MCF 10A (cell line): ENCODE data around the gene AMIGO2. TPM values are rescaled to one million over a fixed set of nuclear protein-coding genes. Genes with fewer than 3 reads are reported as not detected.

Source experiments
- BruUV-seq: library from RNA; stranded (reverse); fragments of 400-500 nt; replicated peaks from 2 replicates; lab custom pipeline; 2021; lab: Mats Ljungman, UMichigan
- CTCF ChIA-PET: fragments of 300-600 bp; sonication (Branson Sonifier 250); formaldehyde crosslinking; extraction: SDS; loops from one replicate; lab custom pipeline; 2021; ENCODE audit warnings: antibody characterized with exemption, inconsistent platforms; lab: Yijun Ruan, JAX
- POLR2A ChIA-PET: fragments of 300-600, 350-650 bp; sonication (Branson Sonifier 250); formaldehyde crosslinking; extraction: SDS; loops from one replicate; lab custom pipeline; 2020; ENCODE audit warnings: antibody characterized with exemption, inconsistent platforms; lab: Yijun Ruan, JAX
- DNase-seq: peaks from one replicate; pipeline ENCODE4 v3.0.0-alpha.2; 2018; ENCODE audit not compliant: unreplicated experiment
- H3K27ac Mint-ChIP-seq: one replicate; pipeline ENCODE4 v1.8.0; 2022; ENCODE audit warnings: mild to moderate bottlenecking, low read depth, mixed read lengths; ENCODE audit not compliant: unreplicated experiment
- H3K27me3 Mint-ChIP-seq: one replicate; pipeline ENCODE4 v1.8.0; 2022; ENCODE audit warnings: mixed read lengths; ENCODE audit not compliant: insufficient read depth, unreplicated experiment
- H3K36me3 Mint-ChIP-seq: one replicate; pipeline ENCODE4 v1.8.0; 2022; ENCODE audit warnings: mild to moderate bottlenecking, moderate library complexity, mixed read lengths; ENCODE audit not compliant: insufficient read depth, unreplicated experiment
- H3K4me1 Mint-ChIP-seq: one replicate; pipeline ENCODE4 v1.8.0; 2022; ENCODE audit warnings: mixed read lengths; ENCODE audit not compliant: insufficient read depth, unreplicated experiment
- H3K4me3 Mint-ChIP-seq: one replicate; pipeline ENCODE4 v1.8.0; 2022; ENCODE audit warnings: mild to moderate bottlenecking, moderate library complexity, mixed read lengths; ENCODE audit not compliant: unreplicated experiment
- H3K9me3 Mint-ChIP-seq: one replicate; pipeline ENCODE4 v1.8.0; 2022; ENCODE audit warnings: mixed read lengths; ENCODE audit not compliant: unreplicated experiment
- intact Hi-C: fragments of 100-400 bp; cut with micrococcal nuclease; formaldehyde crosslinking; loops from 2 replicates; pipeline ENCODE4 v1.14.1; 2022
- total RNA-seq: library from RNA; stranded (reverse); gene quantifications from 2 replicates; pipeline ENCODE4 v1.2.3, GENCODE V29; 2022
- TF ChIP-seq, protein P1 (sequence below): fragments of 200-600 bp; IDR thresholded peaks from one replicate; pipeline ENCODE4 v1.8.0; 2022; ENCODE audit warnings: antibody characterized with exemption, mild to moderate bottlenecking; ENCODE audit not compliant: unreplicated experiment

The AMIGO2 gene
- total RNA-seq, 1 experiment from 2014 or later: 32.6 TPM

DNA sequence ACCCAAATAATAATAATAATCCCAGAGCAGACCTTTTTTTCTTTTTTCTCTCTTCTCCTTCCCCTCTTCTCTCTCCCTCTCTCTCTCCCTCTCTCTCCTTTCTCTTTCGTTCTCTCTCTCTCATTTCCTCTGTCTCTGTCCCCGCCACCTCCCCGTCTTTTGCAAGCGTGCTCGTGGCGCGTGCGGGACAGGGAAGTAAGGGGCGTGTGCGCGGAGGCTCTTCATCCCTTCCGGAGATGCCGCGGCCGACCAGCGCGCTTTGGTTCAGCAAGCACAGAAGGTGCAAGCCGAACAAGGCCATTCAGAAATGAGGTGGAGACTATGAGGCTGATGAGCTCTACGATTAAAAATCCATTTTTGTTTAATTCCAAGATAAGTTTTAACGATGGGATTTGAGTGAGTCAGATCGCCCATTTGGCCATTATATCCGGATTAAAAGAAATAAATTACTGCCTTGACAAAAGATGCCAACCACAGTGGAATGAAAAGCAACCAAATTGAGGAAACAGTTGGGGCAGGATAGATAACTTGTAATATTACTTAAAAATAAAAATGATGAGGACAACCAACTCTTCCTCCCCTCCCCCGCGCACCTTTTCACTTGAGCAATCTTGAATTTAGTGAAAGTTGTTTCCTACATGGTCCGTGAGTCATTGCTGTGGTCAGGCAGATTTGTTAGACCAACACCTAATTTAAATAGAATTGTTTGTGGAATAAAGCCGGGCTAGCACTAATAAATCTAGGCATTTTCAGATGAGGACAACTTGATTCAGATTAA, 1.2 kb upstream of the AMIGO2 start:
- TSS peak; percentile 51 for BruUV-seq
- Mint-ChIP-seq H3K4me3 (peak overlapping the region; percentile 92), H3K27ac (peak overlapping the region; percentile 50), H3K36me3 (no peaks in the 10 kb centered on the region), H3K4me1 (peaks cover 67% of the 10 kb centered on the region), H3K9me3 (no peaks in the 10 kb centered on the region), H3K27me3 (no peaks in the 10 kb centered on the region)
- intact Hi-C loops: loop anchor here (1.0 to 10.0 kb wide), 2 partner anchors 131 to 744 kb away; no protein-coding TSS in a partner anchor
- POLR2A ChIA-PET: interaction anchor here (0.7 to 8.3 kb wide), 12 partner anchors 8 to 317 kb away, joined by 3 to 79 read pairs (median 6); no protein-coding TSS in a partner anchor
- TF ChIP-seq, protein P1, sequence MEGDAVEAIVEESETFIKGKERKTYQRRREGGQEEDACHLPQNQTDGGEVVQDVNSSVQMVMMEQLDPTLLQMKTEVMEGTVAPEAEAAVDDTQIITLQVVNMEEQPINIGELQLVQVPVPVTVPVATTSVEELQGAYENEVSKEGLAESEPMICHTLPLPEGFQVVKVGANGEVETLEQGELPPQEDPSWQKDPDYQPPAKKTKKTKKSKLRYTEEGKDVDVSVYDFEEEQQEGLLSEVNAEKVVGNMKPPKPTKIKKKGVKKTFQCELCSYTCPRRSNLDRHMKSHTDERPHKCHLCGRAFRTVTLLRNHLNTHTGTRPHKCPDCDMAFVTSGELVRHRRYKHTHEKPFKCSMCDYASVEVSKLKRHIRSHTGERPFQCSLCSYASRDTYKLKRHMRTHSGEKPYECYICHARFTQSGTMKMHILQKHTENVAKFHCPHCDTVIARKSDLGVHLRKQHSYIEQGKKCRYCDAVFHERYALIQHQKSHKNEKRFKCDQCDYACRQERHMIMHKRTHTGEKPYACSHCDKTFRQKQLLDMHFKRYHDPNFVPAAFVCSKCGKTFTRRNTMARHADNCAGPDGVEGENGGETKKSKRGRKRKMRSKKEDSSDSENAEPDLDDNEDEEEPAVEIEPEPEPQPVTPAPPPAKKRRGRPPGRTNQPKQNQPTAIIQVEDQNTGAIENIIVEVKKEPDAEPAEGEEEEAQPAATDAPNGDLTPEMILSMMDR: no peak
- peak; percentile 89 for DNase-seq
- CTCF ChIA-PET: interaction anchor here (0.8 to 2.4 kb wide), 6 partner anchors 8 to 317 kb away, joined by 3 to 24 read pairs (median 6); no protein-coding TSS in a partner anchor

DNA sequence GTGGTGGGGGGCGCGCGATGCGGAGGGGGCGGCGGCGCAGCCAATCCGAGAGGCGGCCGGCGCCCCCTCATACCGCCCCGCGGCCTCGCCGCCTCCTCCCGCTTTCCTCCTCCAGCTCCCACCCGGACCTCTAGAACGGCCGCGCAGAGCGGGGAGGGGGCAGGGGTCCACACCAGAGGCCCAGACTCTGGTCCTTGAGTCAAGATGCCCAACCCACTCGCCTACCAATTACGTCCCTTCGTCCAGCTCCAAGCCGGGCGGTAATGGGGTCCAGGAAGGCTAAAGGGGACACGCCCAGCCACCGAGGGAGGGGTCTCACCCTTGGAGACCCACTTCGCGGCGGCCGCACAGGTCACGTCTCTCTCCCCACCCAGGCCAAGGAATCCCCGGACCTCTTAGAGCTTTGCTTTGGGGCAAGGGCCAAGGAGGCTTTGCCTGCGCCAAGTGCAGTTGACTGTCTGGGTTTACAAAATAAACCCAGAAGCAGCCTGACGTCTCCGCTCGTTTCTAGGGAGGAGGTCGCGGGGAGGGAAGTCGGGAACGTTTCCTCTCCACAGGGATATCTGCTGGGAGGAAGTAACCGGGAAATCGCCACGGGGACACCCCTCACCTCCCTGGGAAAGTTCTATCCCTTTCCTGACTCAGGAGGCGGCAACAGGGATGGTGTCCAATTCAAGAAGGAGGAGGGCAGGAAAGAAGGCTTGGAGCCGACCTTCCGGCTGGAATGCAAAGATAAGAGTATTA, 394 bp upstream of the AMIGO2 start:
- CTCF ChIA-PET: interaction anchor here (0.5 to 2.4 kb wide), 22 partner anchors 9 to 318 kb away, joined by 3 to 24 read pairs (median 4); no protein-coding TSS in a partner anchor

DNA sequence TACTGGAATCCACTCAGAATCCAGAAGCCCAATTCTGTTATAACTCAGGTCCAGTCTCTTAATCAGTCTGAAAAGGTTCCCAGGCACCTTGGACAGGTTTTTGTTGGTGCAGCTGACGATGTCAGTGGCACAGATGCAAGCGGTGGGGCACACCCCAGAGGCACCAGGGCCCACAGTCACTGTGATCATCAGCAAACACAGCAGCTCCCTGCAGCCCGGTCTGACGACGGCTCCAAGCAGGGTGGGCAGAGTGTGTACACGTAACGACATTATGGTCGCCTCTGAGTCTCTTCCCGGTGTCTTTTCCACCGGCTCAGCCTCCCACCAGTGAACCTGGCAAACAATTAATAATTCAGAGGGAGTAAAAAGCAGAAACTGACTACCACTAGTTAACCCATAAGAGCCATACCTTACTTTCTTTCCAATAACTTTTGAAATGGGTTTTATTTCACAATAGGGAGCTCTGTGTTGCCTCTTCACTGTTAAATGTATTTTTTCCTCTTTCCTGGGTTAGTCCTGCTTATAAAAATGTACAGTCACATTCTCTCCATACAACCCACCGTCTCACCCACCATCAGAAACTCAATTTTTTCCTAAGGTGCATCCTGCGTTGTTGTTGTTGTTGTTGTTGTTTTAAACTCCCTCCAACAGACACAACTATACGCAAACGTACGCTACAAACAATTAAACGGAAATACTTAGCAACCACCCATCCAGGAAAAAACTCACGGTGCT, 859 bp downstream of the AMIGO2 start:
- TSS peak; percentile 42 for BruUV-seq
- POLR2A ChIA-PET: interaction anchor here (0.6 to 8.3 kb wide), 32 partner anchors 8 to 1089 kb away, joined by 3 to 79 read pairs (median 4); no protein-coding TSS in a partner anchor
- Mint-ChIP-seq H3K9me3 (no peaks in the 10 kb centered on the region), H3K27me3 (no peaks in the 10 kb centered on the region), H3K4me3 (peak overlapping the region; percentile 92), H3K4me1 (peaks cover 62% of the 10 kb centered on the region), H3K27ac (peak overlapping the region; percentile 77), H3K36me3 (no peaks in the 10 kb centered on the region)
- CTCF ChIA-PET: interaction anchor here (0.5 to 2.9 kb wide), 33 partner anchors 9 to 645 kb away, joined by 3 to 24 read pairs (median 4); no protein-coding TSS in a partner anchor
- TF ChIP-seq, protein P1: no peak
- intact Hi-C loops: loop anchor here (1.0 kb wide), 5 partner anchors 47 to 607 kb away; no protein-coding TSS in a partner anchor
- DNase-seq: peak; percentile 39

More for the DNA sequence above, 394 bp upstream of the AMIGO2 start:
- peaks cover 69% of the 10 kb centered on the region for H3K4me1 Mint-ChIP-seq
- no peaks in the 10 kb centered on the region for H3K27me3 Mint-ChIP-seq
- intact Hi-C loops: loop anchor here (1.0 to 10.0 kb wide), 6 partner anchors 48 to 745 kb away; no protein-coding TSS in a partner anchor
- H3K9me3 Mint-ChIP-seq: no peaks in the 10 kb centered on the region
- TF ChIP-seq, protein P1: no peak
- H3K27ac Mint-ChIP-seq: peak overlapping the region; percentile 50
- no TSS peak for BruUV-seq
- POLR2A ChIA-PET: interaction anchor here (0.6 to 8.3 kb wide), 23 partner anchors 9 to 726 kb away, joined by 3 to 79 read pairs (median 5); no protein-coding TSS in a partner anchor
- DNase-seq: peak; percentile 74
- peak overlapping the region; percentile 92 for H3K4me3 Mint-ChIP-seq
- H3K36me3 Mint-ChIP-seq: no peaks in the 10 kb centered on the region
